ENCODE measurements around the gene MOB1B.
"Not testable (repeated sequence)": the region's sequence is repeated elsewhere in the genome, so short reads cannot be mapped to it uniquely, and the experiment has no call there.

Gene MOB1B

DNA sequence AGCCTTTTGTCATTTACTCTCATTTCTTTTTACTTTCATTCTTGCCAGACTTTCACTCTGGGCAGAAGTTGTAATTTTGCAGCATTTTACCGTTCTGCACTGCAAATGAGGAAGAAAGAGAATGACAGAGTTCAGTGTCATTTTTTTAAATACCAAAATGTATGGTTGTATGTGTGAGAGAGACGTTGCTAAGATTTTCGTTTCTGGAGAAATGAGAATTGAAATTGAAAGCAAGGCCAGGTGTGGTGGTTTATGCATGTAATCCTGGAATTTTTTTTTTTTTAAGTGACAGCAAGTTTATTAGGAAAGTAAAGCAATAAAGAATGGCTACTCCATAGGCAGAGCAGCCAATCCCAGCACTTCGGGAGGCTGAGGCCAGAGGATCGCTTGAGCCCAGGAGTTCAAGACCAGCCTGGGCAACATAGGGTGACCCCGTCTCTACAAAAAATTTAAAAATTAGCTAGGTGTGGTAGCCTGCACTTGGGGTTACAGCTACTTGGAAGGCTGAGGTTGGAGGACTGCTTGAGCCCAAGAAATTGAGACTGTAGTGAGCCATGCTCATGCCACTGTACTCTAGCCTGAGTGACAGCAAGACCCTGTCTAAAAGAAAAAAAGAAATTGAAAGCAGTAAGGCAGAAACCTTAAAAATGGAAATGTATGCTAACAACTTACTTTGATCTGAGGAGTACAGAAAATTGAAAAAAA lies 104.2 kb downstream of the MOB1B start:
- TF ChIP-seq, protein P1, sequence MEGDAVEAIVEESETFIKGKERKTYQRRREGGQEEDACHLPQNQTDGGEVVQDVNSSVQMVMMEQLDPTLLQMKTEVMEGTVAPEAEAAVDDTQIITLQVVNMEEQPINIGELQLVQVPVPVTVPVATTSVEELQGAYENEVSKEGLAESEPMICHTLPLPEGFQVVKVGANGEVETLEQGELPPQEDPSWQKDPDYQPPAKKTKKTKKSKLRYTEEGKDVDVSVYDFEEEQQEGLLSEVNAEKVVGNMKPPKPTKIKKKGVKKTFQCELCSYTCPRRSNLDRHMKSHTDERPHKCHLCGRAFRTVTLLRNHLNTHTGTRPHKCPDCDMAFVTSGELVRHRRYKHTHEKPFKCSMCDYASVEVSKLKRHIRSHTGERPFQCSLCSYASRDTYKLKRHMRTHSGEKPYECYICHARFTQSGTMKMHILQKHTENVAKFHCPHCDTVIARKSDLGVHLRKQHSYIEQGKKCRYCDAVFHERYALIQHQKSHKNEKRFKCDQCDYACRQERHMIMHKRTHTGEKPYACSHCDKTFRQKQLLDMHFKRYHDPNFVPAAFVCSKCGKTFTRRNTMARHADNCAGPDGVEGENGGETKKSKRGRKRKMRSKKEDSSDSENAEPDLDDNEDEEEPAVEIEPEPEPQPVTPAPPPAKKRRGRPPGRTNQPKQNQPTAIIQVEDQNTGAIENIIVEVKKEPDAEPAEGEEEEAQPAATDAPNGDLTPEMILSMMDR (IDR thresholded peaks at IDR 0.05; ENCODE audit: insufficient read depth, missing control alignments): no peak
- DNase-seq (ENCODE audit: insufficient read length, low spot score) (no peak), FAIRE-seq (no peak)

DNA sequence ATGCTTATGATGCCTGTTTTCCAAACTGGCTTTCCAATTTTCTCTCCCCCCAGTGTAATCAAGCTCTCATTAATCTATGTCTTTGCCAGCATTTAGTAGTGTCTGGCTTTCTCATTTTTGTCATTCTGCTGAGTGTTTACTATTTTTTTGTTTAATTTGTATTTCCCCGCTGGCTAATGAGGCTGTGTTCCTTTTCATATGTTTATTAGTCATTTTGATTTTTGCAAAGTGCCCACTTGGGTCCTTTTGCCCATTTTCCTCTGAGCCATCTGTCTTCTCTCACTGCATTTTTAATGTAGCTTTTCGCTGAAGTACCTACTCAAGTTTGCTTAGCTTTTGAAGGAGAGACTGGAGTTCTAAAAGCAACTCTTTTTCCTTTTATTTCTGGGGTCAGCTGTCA lies 106.0 kb downstream of the MOB1B start:
- no peak for FAIRE-seq
- no peak for DNase-seq (ENCODE audit: insufficient read length, low spot score)
- TF ChIP-seq, protein P1 (IDR thresholded peaks at IDR 0.05; ENCODE audit: insufficient read depth, missing control alignments): no peak

DNA sequence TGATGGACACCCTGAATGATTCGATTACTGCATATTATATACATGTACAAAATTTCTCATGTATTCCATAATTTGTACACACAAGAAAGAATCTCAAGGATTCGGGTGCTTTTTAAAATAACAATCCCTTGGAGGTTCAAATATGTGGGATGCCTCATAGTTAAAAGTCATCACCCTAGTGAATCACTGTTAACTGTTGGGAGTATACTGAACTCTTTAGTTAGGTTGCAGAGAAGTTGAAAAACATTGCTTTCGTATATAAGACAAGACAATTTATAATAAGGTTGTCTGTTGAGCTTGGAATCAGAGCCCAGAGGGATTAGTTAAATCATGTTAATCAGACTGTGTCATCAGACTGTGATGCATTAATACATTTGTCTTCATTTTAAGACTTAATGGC lies 106.9 kb downstream of the MOB1B start:
- DNase-seq (ENCODE audit: insufficient read length, low spot score): no peak
- FAIRE-seq: peak; percentile 41
- TF ChIP-seq, protein P1 (IDR thresholded peaks at IDR 0.05; ENCODE audit: insufficient read depth, missing control alignments): no peak

DNA sequence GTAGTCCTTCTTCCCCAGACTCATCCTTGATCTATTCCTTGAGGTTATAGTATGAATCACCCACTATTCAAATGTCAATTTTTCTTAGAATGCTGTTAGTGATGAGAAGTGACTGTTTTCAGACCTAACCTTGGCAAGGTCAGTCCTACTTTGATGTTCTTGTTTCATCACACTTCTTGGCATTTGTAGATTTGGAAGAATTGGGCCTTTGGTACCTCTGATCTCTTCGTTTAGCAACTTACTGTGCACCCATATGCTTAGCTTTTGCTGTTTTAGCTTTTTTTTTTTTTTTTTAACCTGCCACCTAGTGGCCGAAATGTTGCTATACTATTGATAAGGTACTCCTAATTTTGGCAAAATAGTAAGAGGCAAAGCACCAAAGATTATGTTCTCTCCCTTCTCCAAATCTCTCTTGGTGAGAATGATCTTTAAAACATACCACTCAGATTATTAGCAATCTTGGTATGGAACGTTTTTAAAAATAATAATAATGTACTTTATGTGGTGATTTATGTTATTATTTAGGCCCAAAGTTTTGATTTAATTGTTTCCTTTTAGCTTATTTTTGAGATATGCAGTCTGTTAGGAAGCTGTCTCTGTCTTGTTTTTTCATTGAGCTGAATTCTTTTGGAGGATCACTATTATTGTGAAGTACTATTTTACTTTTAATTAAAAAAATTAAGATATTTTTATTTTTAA lies 107.9 kb downstream of the MOB1B start:
- TF ChIP-seq, protein P1 (IDR thresholded peaks at IDR 0.05; ENCODE audit: insufficient read depth, missing control alignments): peak; percentile 56
- FAIRE-seq (peak; percentile 41), DNase-seq (ENCODE audit: insufficient read length, low spot score) (no peak)

- TF ChIP-seq, protein P1 (IDR thresholded peaks at IDR 0.05; ENCODE audit: insufficient read depth, missing control alignments): no peak
- DNase-seq (ENCODE audit: insufficient read length, low spot score) (no peak), FAIRE-seq (no peak)
Measured at GRCh38 chr4:71011451-71011850, 109.3 kb downstream of the MOB1B start.

- DNase-seq (ENCODE audit: insufficient read length, low spot score); FAIRE-seq: not testable (repeated sequence)
Measured at GRCh38 chr4:71017391-71017790, 115.2 kb downstream of the MOB1B start.

DNA sequence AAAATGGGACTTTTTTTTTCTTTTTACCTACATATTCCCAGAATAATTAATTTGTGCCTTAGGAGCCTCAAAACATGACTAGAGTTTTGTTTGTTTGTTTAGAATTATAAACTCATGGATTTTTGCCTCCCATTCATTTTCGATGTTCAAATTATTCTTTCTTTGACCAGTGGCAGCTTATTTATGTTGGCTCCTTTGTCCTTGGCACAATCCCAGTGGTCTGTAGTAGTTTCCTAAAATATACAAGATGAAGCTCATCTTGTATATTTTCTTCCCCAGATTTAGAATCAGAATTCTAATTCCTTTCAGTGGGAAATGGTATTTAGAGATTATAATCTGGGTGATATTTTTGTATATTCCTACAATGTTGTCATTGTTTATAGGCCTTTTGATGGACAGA lies 118.4 kb downstream of the MOB1B start:
- DNase-seq (ENCODE audit: insufficient read length, low spot score) (no peak), FAIRE-seq (no peak)
- TF ChIP-seq, protein P1 (IDR thresholded peaks at IDR 0.05; ENCODE audit: insufficient read depth, missing control alignments): no peak
